Keratinocyte (primary cell): ENCODE results near the gene EIF3B. TPM values are rescaled to one million over a fixed set of nuclear protein-coding genes. Genes with fewer than 3 reads are reported as not detected.

Source experiments
- DNase-seq: peaks from one replicate; pipeline ENCODE4 v3.0.0-alpha.2; 2011; ENCODE audit warnings: low read depth, missing footprints, low spot score
- FAIRE-seq: peaks from 2 replicates; lab custom pipeline; 2011; peaks lifted over from hg19 to GRCh38; lab: Jason Lieb, UNC
- H2AFZ ChIP-seq: 2 replicates; pipeline ENCODE4 v1.6.0; 2012; ENCODE audit warnings: low read length, control low read depth, inconsistent platforms; ENCODE audit not compliant: control insufficient read depth
- H3K27ac ChIP-seq: 2 replicates; pipeline ENCODE4 v1.5.1; 2011; ENCODE audit warnings: low read length; ENCODE audit not compliant: control insufficient read depth, insufficient read depth
- H3K27me3 ChIP-seq: 3 replicates; pipeline ENCODE4 v1.6.0; 2011; ENCODE audit warnings: low read length; ENCODE audit not compliant: control insufficient read depth, insufficient read depth; ENCODE audit errors: extremely low read depth
- H3K36me3 ChIP-seq, 2 experiments: 2 replicates in 1 of 2; 3 replicates in 1 of 2; pipeline ENCODE4 v1.5.1; 2011; ENCODE audit warnings: low read length in 2 of 2, mild to moderate bottlenecking in 1 of 2; ENCODE audit not compliant: control insufficient read depth in 2 of 2, insufficient read depth in 2 of 2; ENCODE audit errors: extremely low read depth in 1 of 2
- H3K4me1 ChIP-seq: 3 replicates; pipeline ENCODE4 v1.5.1; 2011; ENCODE audit warnings: low read length; ENCODE audit not compliant: control insufficient read depth, insufficient read depth; ENCODE audit errors: extremely low read depth
- H3K4me2 ChIP-seq: 3 replicates; pipeline ENCODE4 v1.6.0; 2011; ENCODE audit warnings: low read depth, low read length; ENCODE audit not compliant: control insufficient read depth, insufficient read depth; ENCODE audit errors: extremely low read depth
- H3K4me3 ChIP-seq, 3 experiments: fragments of 200-600 bp in 1 of 3; sonication (generic) in 1 of 3; 2 replicates in 2 of 3; 3 replicates in 1 of 3; pipeline ENCODE4 v1.5.1; 2011 to 2016; ENCODE audit warnings: low read length in 3 of 3, mild to moderate bottlenecking in 3 of 3, control low read depth in 2 of 3, inconsistent platforms in 1 of 3, low read depth in 1 of 3, mixed read lengths in 1 of 3, mixed run types in 1 of 3, moderate library complexity in 1 of 3; ENCODE audit not compliant: control insufficient read depth in 2 of 3, insufficient read depth in 2 of 3; ENCODE audit errors: extremely low read depth in 1 of 3
- H3K79me2 ChIP-seq: 2 replicates; pipeline ENCODE4 v1.6.0; 2012; ENCODE audit warnings: low read length; ENCODE audit not compliant: control insufficient read depth, insufficient read depth
- H3K9ac ChIP-seq: 3 replicates; pipeline ENCODE4 v1.6.0; 2011; ENCODE audit warnings: low read length; ENCODE audit not compliant: control insufficient read depth, insufficient read depth; ENCODE audit errors: extremely low read depth
- H3K9me1 ChIP-seq: 3 replicates; pipeline ENCODE4 v1.6.0; 2011; ENCODE audit warnings: low read length; ENCODE audit not compliant: control insufficient read depth, insufficient read depth; ENCODE audit errors: extremely low read depth
- H3K9me3 ChIP-seq: 2 replicates; pipeline ENCODE4 v1.5.1; 2012; ENCODE audit warnings: low read depth, low read length; ENCODE audit not compliant: control insufficient read depth
- H4K20me1 ChIP-seq: 3 replicates; pipeline ENCODE4 v1.6.0; 2011; ENCODE audit warnings: low read length; ENCODE audit not compliant: control insufficient read depth, insufficient read depth; ENCODE audit errors: extremely low read depth
- EZH2 ChIP-seq: IDR thresholded peaks from one replicate; pipeline ENCODE4 v1.6.1; 2012; ENCODE audit warnings: inconsistent platforms, mild to moderate bottlenecking, low read length, moderate library complexity
- dilution Hi-C: fragments of 300-500 bp; cut with MboI; formaldehyde crosslinking; loops from one replicate; pipeline ENCODE4 v1.7.0; 2020; ENCODE audit warnings: low sequenced_read_pairs; ENCODE audit not compliant: extremely low pct_ligation_motif_present
- polyA plus RNA-seq, 5 experiments: library from polyadenylated mRNA; depleted of rRNA in 3 of 5; stranded (reverse) in 3 of 5; stranded (forward) in 1 of 5; unstranded in 1 of 5; fragments of >200 nt; gene quantifications; 1 replicate in 1 of 5; 2 replicates in 3 of 5; 3 replicates in 1 of 5; pipeline versions ENCODE4 v1.2.1 to v1.2.3, GENCODE V29; 2011 to 2012; ENCODE audit warnings: missing spikeins in 2 of 5, low read depth in 1 of 5, low replicate concordance in 1 of 5
- TF ChIP-seq, protein P1 (sequence below), 3 experiments: IDR thresholded peaks in 1 of 3; conservative IDR thresholded peaks in 1 of 3; optimal IDR thresholded peaks in 1 of 3; 2 replicates in 2 of 3; 3 replicates in 1 of 3; pipeline versions ENCODE3 to v1.5.1; 2011; ENCODE audit warnings: low read length in 3 of 3, mild to moderate bottlenecking in 3 of 3, moderate library complexity in 2 of 3, control low read depth in 1 of 3, inconsistent platforms in 1 of 3; ENCODE audit not compliant: insufficient read depth in 2 of 3; ENCODE audit errors: extremely low read depth in 1 of 3

Gene EIF3B
- polyA plus RNA-seq, 1 donor (not counting 4 experiments of a cell fraction or from before 2014, with no cell fraction given) = 169 TPM

DNA sequence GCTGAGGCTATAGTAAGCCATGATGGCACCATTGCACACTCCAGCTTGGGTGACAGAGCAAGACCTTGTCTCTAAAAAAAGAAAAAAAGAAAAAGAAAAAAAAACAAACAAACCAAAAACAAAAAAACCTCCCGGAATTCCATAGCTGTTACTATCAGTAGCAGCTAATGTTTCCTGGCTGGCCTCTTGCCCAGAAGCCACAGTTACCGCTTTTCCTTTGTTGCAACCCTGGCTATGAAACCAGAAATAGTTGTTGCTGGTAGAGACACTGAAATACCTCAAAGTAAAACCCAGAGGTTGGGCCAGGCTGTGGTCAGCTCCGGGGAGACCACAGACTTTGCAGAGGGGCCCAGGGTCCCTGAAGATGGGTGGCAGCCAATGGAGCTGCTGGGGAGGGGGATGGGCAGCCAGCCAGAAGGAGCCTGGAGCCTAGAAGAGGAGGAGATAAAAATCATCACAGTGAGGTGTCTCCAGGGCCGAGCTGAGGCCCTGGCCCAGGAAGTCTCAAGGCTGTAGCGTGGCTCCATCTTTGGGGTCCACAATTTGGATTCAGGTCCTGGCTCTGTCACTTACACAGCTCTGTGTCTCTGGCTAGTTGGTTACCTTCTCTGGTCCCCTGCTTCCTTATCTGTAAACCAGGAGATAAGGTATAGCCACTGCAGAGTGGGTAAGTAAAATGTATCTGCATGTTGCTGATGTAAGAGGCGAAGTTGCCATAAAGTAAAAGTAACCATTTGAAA, 45.4 kb downstream of the EIF3B start:
- dilution Hi-C loops = no loop called here
- FAIRE-seq (peak; percentile 67), DNase-seq (no peak)
- Histone ChIP-seq H3K4me2 (peak overlapping the region; percentile 49), H3K9ac (peak overlapping the region; percentile 60), H4K20me1 (no peaks in the 10 kb centered on the region), H3K4me3 (peak overlapping the region in 2 of 3 experiments; percentile 38 to 43), H3K36me3 (no peaks in the 10 kb centered on the region), H3K4me1 (peaks cover 20% of the 10 kb centered on the region), H3K27me3 (no peaks in the 10 kb centered on the region), H3K9me1 (no peaks in the 10 kb centered on the region), H3K79me2 (no peaks in the 10 kb centered on the region), H3K27ac (peak overlapping the region; percentile 63), H3K9me3 (no peaks in the 10 kb centered on the region), H2AFZ (peak overlapping the region; percentile 35)
- TF ChIP-seq, protein P1, sequence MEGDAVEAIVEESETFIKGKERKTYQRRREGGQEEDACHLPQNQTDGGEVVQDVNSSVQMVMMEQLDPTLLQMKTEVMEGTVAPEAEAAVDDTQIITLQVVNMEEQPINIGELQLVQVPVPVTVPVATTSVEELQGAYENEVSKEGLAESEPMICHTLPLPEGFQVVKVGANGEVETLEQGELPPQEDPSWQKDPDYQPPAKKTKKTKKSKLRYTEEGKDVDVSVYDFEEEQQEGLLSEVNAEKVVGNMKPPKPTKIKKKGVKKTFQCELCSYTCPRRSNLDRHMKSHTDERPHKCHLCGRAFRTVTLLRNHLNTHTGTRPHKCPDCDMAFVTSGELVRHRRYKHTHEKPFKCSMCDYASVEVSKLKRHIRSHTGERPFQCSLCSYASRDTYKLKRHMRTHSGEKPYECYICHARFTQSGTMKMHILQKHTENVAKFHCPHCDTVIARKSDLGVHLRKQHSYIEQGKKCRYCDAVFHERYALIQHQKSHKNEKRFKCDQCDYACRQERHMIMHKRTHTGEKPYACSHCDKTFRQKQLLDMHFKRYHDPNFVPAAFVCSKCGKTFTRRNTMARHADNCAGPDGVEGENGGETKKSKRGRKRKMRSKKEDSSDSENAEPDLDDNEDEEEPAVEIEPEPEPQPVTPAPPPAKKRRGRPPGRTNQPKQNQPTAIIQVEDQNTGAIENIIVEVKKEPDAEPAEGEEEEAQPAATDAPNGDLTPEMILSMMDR (optimal IDR thresholded peaks at IDR 0.05 in 1 of 3, IDR thresholded peaks at IDR 0.05 in 1 of 3, conservative IDR thresholded peaks at IDR 0.05 in 1 of 3; ENCODE audit: extremely low read depth in 1 of 3, insufficient read depth in 2 of 3, low read length in 3 of 3) = no peak
- TF ChIP-seq EZH2 = no peak

DNA sequence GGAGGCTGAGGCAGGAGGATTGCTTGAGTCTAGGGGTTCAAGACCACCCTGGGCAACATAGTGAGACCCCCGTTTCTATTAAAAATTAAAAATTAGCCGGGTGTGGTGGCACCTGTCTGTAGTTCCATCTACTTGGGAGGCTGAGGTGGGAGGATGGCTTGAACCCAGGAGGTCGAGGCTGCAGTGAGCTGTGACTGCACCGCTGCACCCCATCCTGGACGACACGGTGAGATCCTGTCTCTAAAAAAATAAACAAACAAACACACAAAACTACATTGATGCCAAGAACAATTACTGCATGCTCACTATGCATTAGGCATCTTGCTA, 48.0 kb downstream of the EIF3B start:
- Histone ChIP-seq H3K4me3 (peak overlapping the region; percentile 44 to 87 (median 61)), H3K36me3 (no peaks in the 10 kb centered on the region), H3K27me3 (no peaks in the 10 kb centered on the region), H2AFZ (peak overlapping the region; percentile 99), H3K9me1 (no peaks in the 10 kb centered on the region), H4K20me1 (no peaks in the 10 kb centered on the region), H3K4me1 (peaks cover 20% of the 10 kb centered on the region), H3K4me2 (peak overlapping the region; percentile 72), H3K79me2 (no peaks in the 10 kb centered on the region), H3K9ac (peak overlapping the region; percentile 55), H3K27ac (no peak overlapping the region), H3K9me3 (no peaks in the 10 kb centered on the region)
- no peak for DNase-seq
- FAIRE-seq = no peak
- TF ChIP-seq, protein P1 (optimal IDR thresholded peaks at IDR 0.05 in 1 of 3, IDR thresholded peaks at IDR 0.05 in 1 of 3, conservative IDR thresholded peaks at IDR 0.05 in 1 of 3; ENCODE audit: extremely low read depth in 1 of 3, insufficient read depth in 2 of 3, low read length in 3 of 3) = no peak
- no peak for TF ChIP-seq EZH2
- dilution Hi-C loops = no loop called here
